Ramos (cell line): ENCODE measurements around the gene PICALM.
"Not testable (repeated sequence)": the region's sequence is repeated elsewhere in the genome, so short reads cannot be mapped to it uniquely, and the experiment has no call there.

Experiments used
- in situ Hi-C: fragments of 300-500 bp; cut with MboI; formaldehyde crosslinking; loops from one replicate; pipeline ENCODE4 v1.14.3; 2022; ENCODE audit warnings: low sequenced_read_pairs; ENCODE audit not compliant: unreplicated experiment

PICALM gene

GRCh38 chr11:86068951-86069407 lies at the start of gene PICALM:
Gene PICALM (minus strand): TSS chr11:86069084. CDS start chr11:86068780, 304 bp downstream.
- in situ Hi-C loops, result no loop called here

GRCh38 chr11:86118253-86118652 lies 49.4 kb upstream of the PICALM start:
- in situ Hi-C loops, result no loop called here

GRCh38 chr11:86117712-86118063 lies 48.8 kb upstream of the PICALM start:
- in situ Hi-C loops, result no loop called here

- in situ Hi-C loops, result no loop called here
Observed at GRCh38 chr11:86117001-86117711, 48.3 kb upstream of the PICALM start.

GRCh38 chr11:86116386-86116726 lies 47.5 kb upstream of the PICALM start:
- in situ Hi-C loops, result no loop called here

- in situ Hi-C loops, result no loop called here
Observed at GRCh38 chr11:86115542-86116385, 46.9 kb upstream of the PICALM start.

- in situ Hi-C loops, result no loop called here
Observed at GRCh38 chr11:86108890-86109638, 40.2 kb upstream of the PICALM start.

- in situ Hi-C loops, result no loop called here
Observed at GRCh38 chr11:86108191-86108590, 39.3 kb upstream of the PICALM start.

- in situ Hi-C loops, result no loop called here
Observed at GRCh38 chr11:86106916-86107315, 38.0 kb upstream of the PICALM start.

GRCh38 chr11:86106031-86106430 lies 37.1 kb upstream of the PICALM start:
- in situ Hi-C loops, result not testable (repeated sequence)

- in situ Hi-C loops, result not testable (repeated sequence)
Observed at GRCh38 chr11:86105601-86106000, 36.7 kb upstream of the PICALM start.

- in situ Hi-C loops, result no loop called here
Observed at GRCh38 chr11:86103808-86104207, 34.9 kb upstream of the PICALM start.

- in situ Hi-C loops, result no loop called here
Observed at GRCh38 chr11:86101941-86102407, 33.1 kb upstream of the PICALM start.

GRCh38 chr11:86101493-86101892 lies 32.6 kb upstream of the PICALM start:
- in situ Hi-C loops, result no loop called here

GRCh38 chr11:86099874-86100273 lies 31.0 kb upstream of the PICALM start:
- in situ Hi-C loops, result no loop called here

GRCh38 chr11:86097980-86098379 lies 29.1 kb upstream of the PICALM start:
- in situ Hi-C loops, result no loop called here

GRCh38 chr11:86091566-86091965 lies 22.7 kb upstream of the PICALM start:
- in situ Hi-C loops, result no loop called here

GRCh38 chr11:86091086-86091485 lies 22.2 kb upstream of the PICALM start:
- in situ Hi-C loops, result no loop called here

GRCh38 chr11:86089659-86090058 lies 20.8 kb upstream of the PICALM start:
- in situ Hi-C loops, result no loop called here

GRCh38 chr11:86087688-86088087 lies 18.8 kb upstream of the PICALM start:
- in situ Hi-C loops, result not testable (repeated sequence)

- in situ Hi-C loops, result no loop called here
Observed at GRCh38 chr11:86087256-86087655, 18.4 kb upstream of the PICALM start.
